H9 (cell line): ENCODE measurements around the gene PLA2G4E. TPM values are rescaled to one million over a fixed set of nuclear protein-coding genes. Genes with fewer than 3 reads are reported as not detected.

Experiments used
- DNase-seq: peaks from one replicate; pipeline ENCODE4 v3.0.0-alpha.2; 2017
- H2AFZ ChIP-seq: one replicate; pipeline ENCODE4 v1.6.1; 2013; ENCODE audit warnings: mild to moderate bottlenecking, low read length, control low read depth, moderate library complexity
- H2AK5ac ChIP-seq: 2 replicates; pipeline ENCODE4 v1.6.1; 2013; ENCODE audit warnings: low read length, control low read depth, mixed read lengths; ENCODE audit not compliant: insufficient read length
- H2BK120ac ChIP-seq: one replicate; pipeline ENCODE4 v1.6.1; 2013; ENCODE audit warnings: low read depth, mild to moderate bottlenecking, low read length, control low read depth, inconsistent platforms; ENCODE audit not compliant: poor library complexity, severe bottlenecking
- H2BK12ac ChIP-seq: 2 replicates; pipeline ENCODE4 v1.6.1; 2013; ENCODE audit warnings: low read length, control low read depth, mixed read lengths, low read depth; ENCODE audit not compliant: insufficient read length
- H2BK15ac ChIP-seq: 2 replicates; pipeline ENCODE4 v1.6.1; 2013; ENCODE audit warnings: low read depth, low read length, control low read depth
- H2BK20ac ChIP-seq: one replicate; pipeline ENCODE4 v1.6.1; 2013; ENCODE audit warnings: low read depth, mild to moderate bottlenecking, low read length, control low read depth, inconsistent platforms; ENCODE audit not compliant: poor library complexity, severe bottlenecking
- H2BK5ac ChIP-seq: 2 replicates; pipeline ENCODE4 v1.6.1; 2013; ENCODE audit warnings: low read length, control low read depth, mixed read lengths; ENCODE audit not compliant: insufficient read length
- H3K14ac ChIP-seq: 2 replicates; pipeline ENCODE4 v1.6.1; 2013; ENCODE audit warnings: low read length, control low read depth; ENCODE audit not compliant: insufficient read depth
- H3K18ac ChIP-seq: 2 replicates; pipeline ENCODE4 v1.6.1; 2013; ENCODE audit warnings: low read depth, mild to moderate bottlenecking, mixed read lengths, low read length, control low read depth; ENCODE audit not compliant: insufficient read length
- H3K23ac ChIP-seq: 2 replicates; pipeline ENCODE4 v1.6.1; 2013; ENCODE audit warnings: low read length, control low read depth, mixed read lengths, low read depth; ENCODE audit not compliant: insufficient read length
- H3K23me2 ChIP-seq: 2 replicates; pipeline ENCODE4 v1.6.1; 2013; ENCODE audit warnings: low read depth, mild to moderate bottlenecking, mixed read lengths, low read length, control low read depth; ENCODE audit not compliant: insufficient read length, poor library complexity, severe bottlenecking
- H3K27ac ChIP-seq: 2 replicates; pipeline ENCODE4 v1.5.1; 2013; ENCODE audit warnings: low read length, control low read depth, mixed read lengths, low read depth; ENCODE audit not compliant: insufficient read length
- H3K27me3 ChIP-seq: 2 replicates; pipeline ENCODE4 v1.6.1; 2013; ENCODE audit warnings: low read length, control low read depth, inconsistent platforms; ENCODE audit not compliant: insufficient read depth
- H3K4ac ChIP-seq: 2 replicates; pipeline ENCODE4 v1.6.1; 2013; ENCODE audit warnings: low read depth, mild to moderate bottlenecking, control low read depth, inconsistent platforms, low read length, moderate library complexity
- H3K4me1 ChIP-seq: 2 replicates; pipeline ENCODE4 v1.6.1; 2013; ENCODE audit warnings: low read length, control low read depth, inconsistent platforms; ENCODE audit not compliant: insufficient read depth
- H3K4me2 ChIP-seq: 2 replicates; pipeline ENCODE4 v1.6.1; 2013; ENCODE audit warnings: low read length, control low read depth, mixed read lengths; ENCODE audit not compliant: insufficient read length, insufficient read depth
- H3K56ac ChIP-seq: 2 replicates; pipeline ENCODE4 v1.6.1; 2013; ENCODE audit warnings: low read depth, mild to moderate bottlenecking, mixed read lengths, low read length, control low read depth; ENCODE audit not compliant: insufficient read length
- H3K79me1 ChIP-seq: 2 replicates; pipeline ENCODE4 v1.6.1; 2013; ENCODE audit warnings: low read depth, mild to moderate bottlenecking, moderate library complexity, low read length, control low read depth, inconsistent platforms; ENCODE audit not compliant: insufficient read depth, poor library complexity, severe bottlenecking
- H3K79me2 ChIP-seq: 2 replicates; pipeline ENCODE4 v1.6.1; 2013; ENCODE audit warnings: low read length, control low read depth, inconsistent platforms; ENCODE audit not compliant: insufficient read depth
- H3K9ac ChIP-seq: 2 replicates; pipeline ENCODE4 v1.6.1; 2013; ENCODE audit warnings: low read length, control low read depth, mixed read lengths; ENCODE audit not compliant: insufficient read length; ENCODE audit errors: extremely low read depth
- H3K9me3 ChIP-seq: one replicate; pipeline ENCODE4 v1.6.1; 2013; ENCODE audit warnings: low read depth, low read length, inconsistent platforms; ENCODE audit not compliant: control insufficient read depth
- H3T11ph ChIP-seq: one replicate; pipeline ENCODE4 v1.6.1; 2013; ENCODE audit warnings: mild to moderate bottlenecking, low read length, control low read depth, inconsistent platforms
- H4K20me1 ChIP-seq: one replicate; pipeline ENCODE4 v1.6.1; 2013; ENCODE audit not compliant: control insufficient read depth, insufficient read length, insufficient read depth
- H4K5ac ChIP-seq: 2 replicates; pipeline ENCODE4 v1.6.1; 2013; ENCODE audit warnings: low read depth, mild to moderate bottlenecking, mixed read lengths, low read length, control low read depth; ENCODE audit not compliant: insufficient read length
- H4K8ac ChIP-seq: replicated peaks from 2 replicates; pipeline ENCODE4 v1.6.1; 2013; ENCODE audit warnings: low read length, control low read depth, mixed read lengths, low read depth; ENCODE audit not compliant: insufficient read length
- H4K91ac ChIP-seq: 2 replicates; pipeline ENCODE4 v1.6.1; 2013; ENCODE audit warnings: low read depth, mild to moderate bottlenecking, moderate library complexity, mixed read lengths, low read length, control low read depth; ENCODE audit not compliant: insufficient read length
- H3K27ac Mint-ChIP-seq, 3 experiments: 2 replicates in 2 of 3; 3 replicates in 1 of 3; pipeline ENCODE4 v1.8.0; 2020 to 2021; ENCODE audit warnings: mixed read lengths in 3 of 3, mild to moderate bottlenecking in 1 of 3, moderate library complexity in 1 of 3
- H3K27me3 Mint-ChIP-seq: 2 replicates; pipeline ENCODE4 v1.8.0; 2021; ENCODE audit warnings: low read depth, mild to moderate bottlenecking, moderate library complexity, mixed read lengths
- H3K36me3 Mint-ChIP-seq, 3 experiments: 2 replicates in 2 of 3; 3 replicates in 1 of 3; pipeline ENCODE4 v1.8.0; 2020 to 2021; ENCODE audit warnings: low read depth in 3 of 3, mixed read lengths in 3 of 3; ENCODE audit not compliant: insufficient read depth in 1 of 3
- H3K4me1 Mint-ChIP-seq, 2 experiments: 2 replicates each; pipeline ENCODE4 v1.8.0; 2020; ENCODE audit warnings: mixed read lengths in 2 of 2
- H3K4me3 Mint-ChIP-seq, 2 experiments: 2 replicates in 1 of 2; 3 replicates in 1 of 2; pipeline ENCODE4 v1.8.0; 2020 to 2021; ENCODE audit warnings: mild to moderate bottlenecking in 2 of 2, mixed read lengths in 2 of 2, moderate library complexity in 1 of 2
- H3K9me3 Mint-ChIP-seq, 2 experiments: 2 replicates in 1 of 2; 3 replicates in 1 of 2; pipeline ENCODE4 v1.8.0; 2020; ENCODE audit warnings: mild to moderate bottlenecking in 2 of 2, mixed read lengths in 2 of 2, moderate library complexity in 1 of 2
- CTCF ChIP-seq: fragments of 200-600 bp; sonication (generic); conservative IDR thresholded peaks from 3 replicates; pipeline ENCODE4 v1.8.0; 2021; ENCODE audit warnings: antibody characterized with exemption, mild to moderate bottlenecking
- WGBS: extraction: QIAGEN DNeasy Blood & Tissue Kit; methylation state at CpG from one replicate; pipeline ENCODE4 v1.1.7; 2013; ENCODE audit warnings: missing lambda C conversion rate, low lambda C conversion rate, mixed read lengths; ENCODE audit not compliant: insufficient read length; ENCODE audit errors: extremely low coverage; 5-methylcytosine and 5-hydroxymethylcytosine counted together
- total RNA-seq: library from RNA; stranded (reverse); gene quantifications from 2 replicates; pipeline ENCODE4 v1.2.1, GENCODE V29; 2021

PLA2G4E gene
- total RNA-seq, 1 experiment from 2014 or later, result not detected

DNA sequence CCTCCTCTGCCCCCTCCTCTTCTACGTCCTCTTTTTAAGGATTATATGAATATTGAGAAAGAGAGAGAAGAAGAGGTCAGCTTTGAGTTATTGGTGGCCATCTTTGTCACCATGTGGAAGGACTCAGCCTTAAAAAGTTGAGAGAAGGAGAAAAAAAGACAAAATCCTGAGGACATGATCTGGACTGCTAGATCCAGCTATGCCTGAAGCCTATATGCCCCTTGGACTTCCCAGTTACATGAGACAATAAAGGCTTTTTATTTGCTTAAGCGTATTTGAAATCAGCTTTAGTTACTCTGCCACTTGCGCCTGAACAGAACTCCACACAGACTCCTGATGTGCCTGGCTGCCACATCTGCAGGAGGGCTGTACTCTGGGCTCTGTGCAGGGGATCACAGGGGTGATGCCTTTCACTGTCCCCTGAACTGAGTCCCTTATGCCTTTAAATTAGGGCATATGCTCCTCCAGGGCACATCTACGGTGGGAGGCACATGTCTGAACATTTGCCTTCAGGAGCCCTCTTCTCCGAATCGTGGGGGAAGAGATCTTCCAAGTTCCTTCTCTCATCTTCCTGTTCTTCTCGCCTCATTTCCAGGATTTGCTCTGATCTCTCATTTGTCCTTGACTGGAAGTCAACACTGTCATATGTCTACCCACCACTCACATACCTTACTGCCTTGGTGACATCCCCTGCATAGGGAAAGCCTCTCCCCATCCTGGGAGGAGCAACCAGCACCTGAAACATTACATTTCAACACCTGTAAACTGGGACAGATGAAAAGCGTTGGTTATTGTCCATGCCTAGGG lies 14.0 kb upstream of the PLA2G4E start:
- no peaks in the 10 kb centered on the region for H3K79me2 ChIP-seq
- no peak for TF ChIP-seq CTCF
- no peak overlapping the region for H2BK5ac ChIP-seq
- no peak overlapping the region for H3K56ac ChIP-seq
- peak overlapping the region; percentile 11 for H3K27ac ChIP-seq
- H3K9ac ChIP-seq, result no peak overlapping the region
- no peaks in the 10 kb centered on the region for H3K9me3 ChIP-seq
- no peaks in the 10 kb centered on the region for H3K23me2 ChIP-seq
- no peaks in the 10 kb centered on the region for H3K79me1 ChIP-seq
- no peak overlapping the region for H2AK5ac ChIP-seq
- no peak overlapping the region for H4K91ac ChIP-seq
- H3K4ac ChIP-seq, result no peak overlapping the region
- H3K27ac Mint-ChIP-seq, result no peak overlapping the region
- no peak overlapping the region for H3K4me3 Mint-ChIP-seq
- DNase-seq, result no peak
- H2BK12ac ChIP-seq, result no peak overlapping the region
- H3K36me3 Mint-ChIP-seq, result no peaks in the 10 kb centered on the region; a peak in 2 of 7 replicates
- H2BK120ac ChIP-seq, result no peak overlapping the region
- no peaks in the 10 kb centered on the region for H4K20me1 ChIP-seq
- H3K27me3 Mint-ChIP-seq, result no peaks in the 10 kb centered on the region; the same call in 1 of the 2 replicates
- WGBS, result no CpG with 5 or more reads among the region's 8 CpGs
- H2BK20ac ChIP-seq, result no peak overlapping the region
- no peak overlapping the region for H3T11ph ChIP-seq
- H3K4me2 ChIP-seq, result no peak overlapping the region
- no peak overlapping the region for H4K8ac ChIP-seq
- peaks cover 8% of the 10 kb centered on the region in 2 experiments for H3K4me1 Mint-ChIP-seq
- peak overlapping the region; percentile 18 for H2AFZ ChIP-seq
- no peak overlapping the region for H4K5ac ChIP-seq
- no peak overlapping the region for H2BK15ac ChIP-seq
- peaks cover 7 to 11% of the 10 kb centered on the region in 2 experiments; a peak in 3 of 5 replicates for H3K9me3 Mint-ChIP-seq
- H3K4me1 ChIP-seq, result peaks cover 9% of the 10 kb centered on the region; the same call in 1 of the 2 replicates
- H3K14ac ChIP-seq, result no peak overlapping the region
- no peak overlapping the region for H3K23ac ChIP-seq
- no peak overlapping the region for H3K18ac ChIP-seq
- H3K27me3 ChIP-seq, result no peaks in the 10 kb centered on the region
